GM21447 (cell line): ENCODE data around the gene CTU2.

Experiments used
- ATAC-seq: cut with Tn5 transposase; IDR thresholded peaks from one replicate; pipeline ENCODE4 v1.9.1; 2021; ENCODE audit not compliant: unreplicated experiment

Gene CTU2

DNA sequence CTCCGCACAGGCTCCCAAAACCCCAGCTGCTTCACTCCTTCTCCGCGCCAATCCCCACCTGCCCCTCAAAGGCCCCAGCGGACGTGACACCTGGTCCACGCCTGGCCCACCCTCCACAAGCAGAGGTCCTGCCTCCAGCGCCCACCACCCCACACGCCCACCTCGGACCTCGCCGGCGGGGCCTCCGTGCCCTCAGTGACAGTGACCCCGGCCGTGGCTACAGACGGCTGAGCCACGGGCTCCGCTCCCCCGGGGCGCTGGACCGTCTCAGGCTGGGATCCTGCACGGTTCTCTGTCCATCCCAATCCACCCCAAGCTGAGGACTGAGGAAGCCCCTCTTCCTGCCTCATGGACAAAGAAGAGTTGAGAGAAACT lies 53.7 kb downstream of the CTU2 start:
- ATAC-seq = no peak

GRCh38 chr16:88760424-88761142 lies 54.3 kb downstream of the CTU2 start:
- ATAC-seq = no peak

DNA sequence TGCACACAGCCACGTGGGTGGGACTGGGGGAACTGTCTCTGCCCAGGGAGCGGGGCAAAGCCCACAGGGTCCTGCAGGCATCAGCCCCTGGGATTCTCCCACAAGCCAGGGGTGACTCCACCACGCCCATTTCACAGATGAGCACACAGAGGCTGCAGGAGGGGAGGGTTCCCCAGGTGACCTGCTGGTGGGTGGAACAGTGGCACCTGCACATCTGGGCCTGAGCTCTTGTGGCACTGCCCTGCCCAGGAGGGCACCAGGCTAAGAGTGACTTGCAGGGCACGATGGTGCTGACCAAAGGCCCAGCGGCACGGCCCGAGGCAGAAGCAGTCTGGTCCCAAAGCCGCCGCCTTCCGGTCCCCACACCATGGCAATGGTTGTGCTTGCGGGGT lies 54.8 kb downstream of the CTU2 start:
- ATAC-seq = no peak

DNA sequence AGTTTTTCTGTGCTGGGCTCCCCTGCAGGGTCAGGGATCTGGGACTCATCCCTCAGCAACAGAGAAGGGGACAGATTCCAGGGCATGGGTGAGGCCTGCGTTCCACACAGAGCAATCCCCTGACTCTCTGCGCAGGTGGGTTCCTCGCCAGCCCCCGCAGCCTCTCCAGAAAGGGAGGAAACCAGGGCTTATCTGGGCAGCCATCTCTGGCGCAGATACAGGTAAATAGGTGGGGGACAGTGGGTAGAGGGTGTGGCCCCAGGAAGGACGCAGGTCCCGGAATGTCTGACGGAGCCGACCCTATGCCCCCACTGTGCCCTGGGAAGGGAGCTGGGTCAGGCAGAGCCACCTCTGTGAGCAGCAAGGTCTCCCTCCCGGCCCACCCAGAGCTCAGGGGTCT lies 55.5 kb downstream of the CTU2 start:
- ATAC-seq = no peak

GRCh38 chr16:88762258-88762870 lies 56.1 kb downstream of the CTU2 start:
- no peak for ATAC-seq

GRCh38 chr16:88762941-88763340 lies 56.6 kb downstream of the CTU2 start:
- no peak for ATAC-seq

DNA sequence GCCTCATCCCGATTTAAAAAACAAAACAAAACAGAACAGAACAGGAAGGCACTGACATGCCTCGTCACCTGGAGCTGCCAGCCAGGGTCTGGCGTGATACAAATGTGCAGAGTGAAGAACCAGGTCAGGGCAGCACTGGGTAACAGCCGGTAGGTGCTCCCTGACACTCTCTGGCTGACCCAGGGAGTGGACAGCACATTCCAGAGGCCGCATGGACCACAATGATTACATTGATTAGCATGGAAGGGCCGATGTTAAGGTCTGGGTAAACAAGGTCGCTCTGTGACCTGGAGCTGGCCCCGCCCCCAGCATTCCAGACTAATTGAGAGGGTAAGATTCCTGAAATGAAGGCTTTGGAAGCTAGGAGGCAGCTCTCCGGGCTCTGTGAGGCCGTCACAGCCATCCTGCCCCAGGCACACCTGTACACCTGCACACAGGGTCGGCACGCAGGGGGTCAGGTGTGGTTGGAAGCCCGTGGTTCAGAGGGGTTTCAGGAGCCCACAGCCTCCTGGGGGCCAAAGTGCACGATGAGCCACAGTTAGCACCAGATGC lies 57.3 kb downstream of the CTU2 start:
- no peak for ATAC-seq

GRCh38 chr16:88764080-88764479 lies 57.8 kb downstream of the CTU2 start:
- no peak for ATAC-seq

- ATAC-seq = no peak
Measured at GRCh38 chr16:88764913-88765349, 58.6 kb downstream of the CTU2 start.
